ENCODE results near the gene TRIP4. TPM values are rescaled to one million over a fixed set of nuclear protein-coding genes. Genes with fewer than 3 reads are reported as not detected.

TRIP4 gene
- total RNA-seq, 1 experiment from 2014 or later = 18.3 TPM

- H3K9me2 ChIP-seq (ENCODE audit: insufficient read depth) = no peaks in the 10 kb centered on the region
- peak within 1 kb of the TSS; percentile 77 for H3K27ac ChIP-seq (ENCODE audit: low read depth, low read length)
- no peak within 1 kb of the TSS for H2AFZ ChIP-seq (ENCODE audit: low read depth, low read length, poor library complexity, severe bottlenecking)
- peak within 1 kb of the TSS; percentile 78 to 93 for H3K4me3 ChIP-seq (replicated peaks in 1 of 2; ENCODE audit: low read depth in 1 of 2, low read length in 2 of 2)
- peak; percentile 95 for ATAC-seq
- TF ChIP-seq ATF3 (IDR thresholded peaks at IDR 0.05) = no peak
- peak; percentile 70 for TF ChIP-seq RAD21 (IDR thresholded peaks at IDR 0.05; ENCODE audit: low read depth)
- TF ChIP-seq CTCF (IDR thresholded peaks at IDR 0.05 in 2 of 3, conservative IDR thresholded peaks at IDR 0.05 in 1 of 3; ENCODE audit: borderline replicate concordance in 1 of 3, insufficient read depth in 1 of 3, low read depth in 2 of 3, low read length in 2 of 3) = peak; percentile 21 to 87 (median 51); a peak in 4 of 6 replicates
- peak; percentile 27; the same call in 1 of the 2 replicates for TF ChIP-seq SP1 (IDR thresholded peaks at IDR 0.05; ENCODE audit: low read depth)
- TF ChIP-seq ZBTB33 (IDR thresholded peaks at IDR 0.05; ENCODE audit: extremely low read depth, insufficient replicate concordance, low read length) = no peak
- TF ChIP-seq ZFX (IDR thresholded peaks at IDR 0.05) = no peak
- TF ChIP-seq EGR1 (IDR thresholded peaks at IDR 0.05; ENCODE audit: low read depth) = peak; percentile 80
- TF ChIP-seq EZH2phosphoT487 (IDR thresholded peaks at IDR 0.05; ENCODE audit: borderline replicate concordance) = no peak
- peak; percentile 97 for TF ChIP-seq ELF1 (IDR thresholded peaks at IDR 0.05; ENCODE audit: borderline replicate concordance, low read depth)
- peak; percentile 73 for TF ChIP-seq TCF7L2 (IDR thresholded peaks at IDR 0.05; ENCODE audit: borderline replicate concordance, extremely low read depth, insufficient read depth, insufficient read length)
- TF ChIP-seq POLR2AphosphoS5 (IDR thresholded peaks at IDR 0.05; ENCODE audit: low read depth, low read length) = peak; percentile 60; the same call in 1 of the 2 replicates
- no peak for TF ChIP-seq FOSL1 (IDR thresholded peaks at IDR 0.05; ENCODE audit: low read depth)
- TF ChIP-seq MAX (IDR thresholded peaks at IDR 0.05) = peak; percentile 33; the same call in 1 of the 2 replicates
- intact Hi-C loops (cut with micrococcal nuclease) = loop anchor here (1.0 to 5.0 kb wide), 2 partner anchors 147 to 204 kb away; partner anchors contain the start of gene SNX22
- H3K79me2 ChIP-seq (ENCODE audit: insufficient read depth, low read length) = peaks cover 46% of the 10 kb centered on the region
- no peaks in the 10 kb centered on the region for H3K9me3 ChIP-seq (ENCODE audit: control insufficient read depth in 1 of 2, insufficient read depth in 1 of 2, low read depth in 1 of 2, low read length in 2 of 2)
- ChIA-PET POLR2A (interaction anchor here (1.0 kb wide), 1 partner anchor 31 kb away, joined by 3 read pairs; the partner anchor contains the start of gene TRIP4), CTCF (interaction anchor here (1.0 kb wide), 2 partner anchors 21 to 146 kb away, joined by 3 to 6 read pairs; no protein-coding TSS in a partner anchor), RAD21 (ENCODE audit: low non-redundant PET in 1 of 2, low total read pairs in 2 of 2, uncharacterized antibody in 2 of 2, unreplicated experiment in 2 of 2) (interaction anchor here in 1 of 2 experiments (1.0 kb wide), 1 partner anchor 193 kb away, joined by 3 read pairs; the partner anchor contains the start of gene PPIB)
- H3K36me3 ChIP-seq (ENCODE audit: control insufficient read depth in 1 of 2, insufficient read depth in 2 of 2, low read length in 2 of 2) = peaks cover 0 to 4% of the 10 kb centered on the region in 2 experiments; a peak in 1 of 4 replicates
- no TSS peak for BruUV-seq (replicated peaks)
- no peaks in the 10 kb centered on the region for H3K27me3 ChIP-seq (ENCODE audit: insufficient read depth, low read length)
- peak within 1 kb of the TSS; percentile 93 for H3K4me2 ChIP-seq (ENCODE audit: low read length)
- DNase-seq (ENCODE audit: low read depth, low spot score) = peak; percentile 91
- H4K20me1 ChIP-seq (ENCODE audit: insufficient read depth) = 0 out of 2 replicates have a peak, but pooled peaks cover 3% of the 10 kb centered on the region
- H3K9ac ChIP-seq (ENCODE audit: low read length) = peak within 1 kb of the TSS; percentile 87
- H3K4me1 ChIP-seq (ENCODE audit: control insufficient read depth in 1 of 2, insufficient read depth in 2 of 2, low read length in 2 of 2) = peaks cover 9 to 19% of the 10 kb centered on the region in 2 experiments; a peak in 3 of 4 replicates
These were observed 31.5 kb upstream of the TRIP4 start, which contains the start of gene CSNK1G1 for GRCh38 chr15:64355944-64356709. Gene CSNK1G1, minus strand, starts transcription at chr15:64356173. Its CDS starts 55,674 bp downstream, at chr15:64300499.

Measured in HCT116 (cell line).